Cardiac fibroblast (primary cell): ENCODE measurements around the gene SLC5A10.

Source experiments
- DNase-seq, 2 donors: peaks; one replicate each; pipeline versions ENCODE4 v3.0.0 to v3.0.0-alpha.2; 2010; ENCODE audit warnings: low read depth in 2 of 2
- H3K4me3 ChIP-seq, 2 donors: replicated peaks in 1 of 2; 1 replicate in 1 of 2; 2 replicates in 1 of 2; pipeline ENCODE4 v1.5.1; 2011; ENCODE audit warnings: low read depth in 2 of 2, low read length in 2 of 2, mild to moderate bottlenecking in 2 of 2, moderate library complexity in 1 of 2
- CTCF ChIP-seq: IDR thresholded peaks from one replicate; pipeline ENCODE4 v1.5.1; 2011; ENCODE audit warnings: low read depth, mild to moderate bottlenecking, low read length, inconsistent platforms

SLC5A10 gene

DNA sequence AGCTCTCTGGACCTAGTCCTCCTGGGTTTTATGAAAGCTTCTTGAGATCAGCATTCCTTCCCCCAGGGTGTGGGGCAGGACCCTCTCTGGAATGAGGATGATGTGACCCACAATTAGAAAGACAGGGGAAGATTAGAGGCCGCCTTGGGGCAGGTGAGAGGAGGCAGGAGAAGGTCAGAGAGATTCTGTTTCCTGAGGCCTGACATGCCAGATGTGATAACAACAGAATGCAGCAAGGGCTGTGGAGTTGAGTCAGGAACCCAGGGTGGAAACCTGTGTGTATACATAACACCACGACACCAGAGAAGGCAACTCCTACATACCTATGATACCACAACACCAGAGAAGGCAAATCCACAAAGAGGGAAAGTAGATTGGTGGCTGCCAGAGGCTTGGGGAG is 5.4 kb upstream of the SLC5A10 start:
- TF ChIP-seq CTCF = no peak
- DNase-seq = no peak
- no peak overlapping the region for H3K4me3 ChIP-seq

- no peak for TF ChIP-seq CTCF
- DNase-seq = no peak
- H3K4me3 ChIP-seq = no peak overlapping the region
These were observed 4.1 kb upstream of the SLC5A10 start for GRCh38 chr17:18947866-18948265.

DNA sequence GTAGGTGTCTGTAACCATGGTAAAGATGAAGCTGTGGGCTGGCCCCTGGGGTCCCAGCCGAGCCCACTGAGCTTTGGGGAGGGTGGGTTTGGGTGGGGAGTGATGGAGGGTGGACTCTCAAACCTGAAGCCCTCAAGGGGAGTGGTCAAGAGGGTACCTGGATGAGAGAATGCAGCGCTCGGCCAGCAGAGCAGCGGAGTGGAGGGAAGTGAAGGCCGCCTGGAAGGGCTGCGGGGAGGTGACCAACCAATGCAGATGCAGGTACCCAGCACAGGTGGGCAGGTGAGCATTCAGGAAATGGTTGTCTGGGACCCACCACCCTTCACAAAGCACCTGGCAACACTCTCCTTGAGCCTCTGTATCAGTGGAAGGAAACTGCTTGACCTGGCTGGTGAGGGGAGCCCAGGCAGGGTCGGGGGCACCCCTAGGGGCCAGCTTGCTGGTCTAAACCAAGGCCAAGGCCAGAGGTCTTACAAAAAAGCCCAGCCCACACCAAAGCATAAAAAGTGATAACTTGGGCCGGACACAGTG is 3.4 kb upstream of the SLC5A10 start:
- no peak for TF ChIP-seq CTCF
- H3K4me3 ChIP-seq = no peak overlapping the region
- no peak for DNase-seq

DNA sequence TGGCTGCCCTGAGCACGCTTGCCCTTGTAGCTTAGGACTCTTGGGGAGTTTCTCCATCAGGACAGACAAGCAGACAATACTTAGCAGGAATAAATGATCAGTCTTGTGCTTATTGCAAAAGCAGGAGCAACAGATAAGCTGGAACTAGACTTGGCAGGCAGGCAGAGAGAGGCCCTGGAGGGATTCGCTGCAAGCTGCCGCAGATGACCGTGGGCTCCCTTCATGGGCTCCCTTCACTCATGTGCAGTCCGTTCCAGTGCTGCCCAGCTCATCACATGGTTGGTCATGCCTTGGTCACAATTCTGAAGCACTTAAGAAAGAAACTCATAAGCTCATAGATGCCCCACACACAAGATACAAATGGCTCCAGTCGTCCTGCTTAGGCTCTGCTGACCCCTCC is 2.4 kb upstream of the SLC5A10 start:
- DNase-seq = peak in 1 of 2 donors; percentile 80
- TF ChIP-seq CTCF = no peak
- H3K4me3 ChIP-seq = no peak overlapping the region

- H3K4me3 ChIP-seq = no peak overlapping the region
- DNase-seq = no peak
- TF ChIP-seq CTCF = no peak
These were observed 1.6 kb upstream of the SLC5A10 start for GRCh38 chr17:18950346-18950745.

- no peak for DNase-seq
- no peak for TF ChIP-seq CTCF
- no peak overlapping the region for H3K4me3 ChIP-seq
These were observed 740 bp upstream of the SLC5A10 start for GRCh38 chr17:18950944-18951905.
